Spinal cord (tissue), 10 donors: ENCODE measurements around the gene CLMN. TPM values are rescaled to one million over a fixed set of nuclear protein-coding genes. Genes with fewer than 3 reads are reported as not detected.
A peak's percentile ranks its signal among the peaks of the same experiment; 100 is the strongest.
"Not testable (repeated sequence)": the region's sequence is repeated elsewhere in the genome, so short reads cannot be mapped to it uniquely, and the experiment has no call there.

ENCODE experiments used
- DNase-seq, 6 donors: peaks; one replicate each; pipeline versions ENCODE4 v3.0.0 to v3.0.0-alpha.2; 2013 to 2015; ENCODE audit warnings: low spot score in 6 of 6, low read depth in 4 of 6
- H3K27ac ChIP-seq: one replicate; pipeline ENCODE4 v1.5.1; 2013; ENCODE audit warnings: low read depth, low read length, control low read depth
- H3K27me3 ChIP-seq: one replicate; pipeline ENCODE4 v1.6.1; 2013; ENCODE audit warnings: low read length; ENCODE audit not compliant: control insufficient read depth, insufficient read depth
- H3K36me3 ChIP-seq: one replicate; pipeline ENCODE4 v1.6.1; 2013; ENCODE audit warnings: low read length; ENCODE audit not compliant: control insufficient read depth, insufficient read depth
- H3K4me1 ChIP-seq: one replicate; pipeline ENCODE4 v1.6.1; 2013; ENCODE audit warnings: low read length; ENCODE audit not compliant: control insufficient read depth, insufficient read depth
- H3K4me3 ChIP-seq: one replicate; pipeline ENCODE4 v1.5.1; 2013; ENCODE audit warnings: low read depth, low read length, control low read depth
- H3K9me3 ChIP-seq: one replicate; pipeline ENCODE4 v1.6.1; 2013; ENCODE audit warnings: low read length; ENCODE audit not compliant: control insufficient read depth, insufficient read depth
- WGBS: methylation state at CpG from one replicate; pipeline ENCODE4 v1.1.5; 2013; ENCODE audit warnings: missing lambda C conversion rate; ENCODE audit not compliant: insufficient coverage; 5-methylcytosine and 5-hydroxymethylcytosine counted together
- polyA plus RNA-seq, 2 donors: library from polyadenylated mRNA; unstranded; fragments of 120-200 nt; gene quantifications; one replicate each; pipeline ENCODE4 v1.2.1, GENCODE V29; 2013; ENCODE audit not compliant: insufficient read length in 2 of 2
- total RNA-seq, 2 donors: library from RNA; depleted of rRNA in 1 of 2; stranded (reverse); fragments of 120-200 nt in 1 of 2; fragments of >200 nt in 1 of 2; gene quantifications; one replicate each; pipeline versions ENCODE4 v1.2.3 to v1.2.4, GENCODE V29; 2013 to 2014
- donor health status: healthy.

Gene CLMN
- total and polyA plus RNA-seq, 4 donors: 4.1 to 18.8 (median 8.6) TPM

DNA sequence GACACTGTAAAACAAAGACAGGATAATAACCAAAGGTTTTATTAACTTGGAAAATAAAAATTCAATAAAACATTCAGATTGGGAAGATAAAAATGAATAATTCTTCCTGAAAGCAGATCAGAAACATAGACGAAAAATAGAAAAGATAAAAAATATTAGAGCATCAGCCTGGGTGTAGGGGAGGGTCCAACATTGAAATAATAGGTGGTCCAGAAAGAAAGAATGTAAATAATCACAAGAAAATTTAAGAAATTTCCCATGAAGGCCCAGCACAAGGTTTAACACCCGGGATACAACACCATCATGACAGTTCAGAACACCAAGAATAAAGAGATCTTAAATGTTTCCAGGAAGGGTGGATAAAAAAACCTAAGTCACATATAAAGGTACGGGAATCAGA is 131.3 kb downstream of the CLMN start:
- WGBS: no CpG with 5 or more reads among the region's 3 CpGs

DNA sequence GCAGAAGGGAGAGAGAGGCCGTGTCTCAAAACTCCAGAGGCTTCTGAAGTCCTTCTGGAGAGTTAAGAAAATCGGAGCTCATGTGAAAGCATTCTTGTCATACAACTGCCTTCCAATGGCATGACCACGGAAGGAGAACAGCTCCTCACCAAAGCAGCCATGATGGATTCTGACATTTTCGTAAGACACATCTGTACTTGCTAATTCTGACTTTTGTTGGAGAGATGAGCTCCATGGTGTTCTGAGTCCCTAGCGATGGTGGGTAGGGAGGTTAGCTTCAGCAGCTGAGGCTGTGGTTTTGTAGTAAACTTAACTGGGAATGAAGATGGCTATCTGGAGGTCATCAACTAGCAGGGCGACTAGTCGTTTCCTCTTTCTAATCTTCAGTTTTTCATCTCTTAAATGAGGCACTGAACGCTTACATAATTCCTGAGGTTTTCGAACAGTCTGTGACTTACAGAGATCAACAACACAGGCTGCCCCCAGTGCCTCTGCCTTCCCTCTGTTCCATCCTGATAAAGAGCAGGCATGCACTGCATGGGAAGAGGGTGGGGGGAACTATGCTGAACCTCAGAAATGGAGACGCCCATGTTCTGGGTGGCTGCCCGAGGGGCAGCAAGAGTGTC is 133.8 kb downstream of the CLMN start:
- H3K27ac ChIP-seq: no peak overlapping the region
- 91% methylated on average over 6 of the region's 11 CpGs for WGBS
- H3K4me3 ChIP-seq: no peak overlapping the region
- H3K36me3 ChIP-seq: no peaks in the 10 kb centered on the region
- DNase-seq: no peak
- peaks cover 22% of the 10 kb centered on the region for H3K4me1 ChIP-seq
- H3K9me3 ChIP-seq: no peaks in the 10 kb centered on the region
- H3K27me3 ChIP-seq: no peaks in the 10 kb centered on the region

More for the DNA sequence above, 131.3 kb downstream of the CLMN start:
- Histone ChIP-seq H3K27ac (no peak overlapping the region), H3K4me1 (peaks cover 25% of the 10 kb centered on the region), H3K36me3 (peaks cover 2% of the 10 kb centered on the region), H3K4me3 (no peak overlapping the region), H3K27me3 (no peaks in the 10 kb centered on the region), H3K9me3 (no peaks in the 10 kb centered on the region)
- DNase-seq: no peak

DNA sequence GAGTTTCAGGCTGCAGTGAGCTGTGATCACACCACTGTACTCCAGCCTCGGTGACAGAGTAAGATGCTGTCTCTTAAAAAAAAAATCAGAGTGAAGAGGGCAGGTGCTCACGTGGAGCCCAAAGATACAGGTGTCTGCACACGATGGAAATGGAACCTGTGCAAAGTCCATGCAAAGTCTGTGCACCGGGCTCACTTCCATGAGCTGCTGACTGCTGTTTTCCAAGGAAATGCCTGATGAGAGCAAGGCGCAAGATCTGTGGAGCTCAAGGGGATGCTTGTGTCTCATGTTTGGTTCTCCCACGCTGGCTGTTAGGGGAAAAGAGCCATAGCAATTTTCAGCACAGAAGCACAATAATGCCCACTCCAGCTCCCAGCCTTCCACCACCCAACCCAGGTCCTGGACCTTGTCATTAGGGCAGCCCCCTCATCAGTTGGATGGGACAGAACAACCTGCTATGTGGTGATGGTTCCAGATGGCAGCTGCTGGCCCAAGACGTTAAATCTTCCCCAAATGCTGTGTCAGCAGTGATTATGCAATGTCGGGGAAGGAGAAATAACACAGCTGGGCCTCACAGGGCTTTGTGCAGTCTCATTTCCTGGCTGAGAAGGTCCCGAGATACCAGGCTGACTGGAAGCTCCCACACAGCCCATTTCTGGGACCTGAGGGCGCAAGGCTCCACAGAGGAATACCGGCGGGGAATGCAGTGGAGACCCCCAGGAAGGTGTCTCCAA is 134.5 kb downstream of the CLMN start:
- H3K4me1 ChIP-seq: peaks cover 16% of the 10 kb centered on the region
- no peak overlapping the region for H3K4me3 ChIP-seq
- no peaks in the 10 kb centered on the region for H3K36me3 ChIP-seq
- no peak overlapping the region for H3K27ac ChIP-seq
- DNase-seq: peak in 1 of 6 donors; percentile 23
- H3K9me3 ChIP-seq: no peaks in the 10 kb centered on the region
- H3K27me3 ChIP-seq: no peaks in the 10 kb centered on the region
- WGBS: 82% methylated on average over 10 of the region's 12 CpGs

DNA sequence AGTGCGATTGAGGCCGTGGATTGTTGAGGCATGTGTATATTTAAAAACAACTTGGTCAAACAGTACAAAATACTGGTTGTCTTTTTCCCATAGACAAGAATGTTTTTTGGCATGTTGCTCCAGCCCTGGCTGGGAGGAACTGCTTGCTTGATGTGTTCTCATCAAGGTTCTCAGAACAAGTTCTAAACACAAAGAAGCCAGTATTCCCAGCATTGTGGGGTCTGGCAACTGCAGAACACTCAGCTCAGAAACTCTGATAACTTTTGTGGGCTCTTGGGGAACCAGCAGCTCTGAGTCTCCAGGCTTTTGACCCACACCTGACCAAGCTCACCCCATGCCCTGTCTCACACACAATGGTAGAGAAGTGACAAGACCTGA is 135.3 kb downstream of the CLMN start:
- Histone ChIP-seq H3K27me3 (no peaks in the 10 kb centered on the region), H3K4me1 (peaks cover 13% of the 10 kb centered on the region), H3K4me3 (no peak overlapping the region), H3K36me3 (no peaks in the 10 kb centered on the region), H3K27ac (peak overlapping the region; percentile 17), H3K9me3 (no peaks in the 10 kb centered on the region)
- peak in 1 of 6 donors; percentile 50 for DNase-seq
- WGBS: no CpG with 5 or more reads among the region's 2 CpGs

DNA sequence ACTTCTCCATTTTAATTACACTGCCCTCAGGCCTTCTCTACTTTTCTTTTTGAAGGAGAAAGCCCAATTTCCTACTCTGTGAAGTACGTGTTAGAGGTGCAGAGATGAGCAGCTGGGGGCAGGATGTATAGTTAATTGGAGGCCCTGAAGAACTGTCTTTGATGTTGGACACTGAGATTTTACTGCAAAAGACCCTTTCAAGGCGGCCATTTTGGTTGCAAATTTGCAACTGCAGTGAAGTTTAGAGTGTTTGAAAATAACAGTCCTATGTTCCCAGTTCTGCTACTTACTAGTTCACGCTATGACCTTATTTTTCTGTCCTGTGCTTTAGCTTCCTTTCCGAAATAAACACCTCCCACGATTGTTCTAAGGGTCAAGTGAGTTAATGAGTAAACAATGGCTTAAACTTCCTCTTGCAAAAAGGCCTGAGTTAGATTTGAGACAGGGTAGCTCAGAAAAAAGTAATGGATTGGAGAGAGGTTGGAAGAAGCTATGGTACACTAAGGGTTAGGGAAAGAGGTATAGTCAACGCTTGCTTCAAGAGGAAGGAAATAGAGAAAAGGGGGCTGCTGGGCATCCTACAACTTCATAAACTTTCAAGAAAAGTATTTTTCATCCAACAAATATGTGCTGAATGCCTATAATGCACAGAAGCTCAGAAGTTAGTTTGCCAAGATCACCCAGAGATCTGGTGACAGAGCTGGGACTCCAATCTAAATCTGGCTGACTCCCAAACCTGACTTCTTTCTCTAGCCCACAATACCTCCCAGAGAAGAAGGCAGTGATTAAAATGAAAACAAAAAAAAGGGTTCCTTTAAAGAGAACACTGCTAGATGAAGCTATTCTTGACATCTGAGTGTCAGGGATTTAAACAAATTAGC is 135.9 kb downstream of the CLMN start:
- peaks cover 13% of the 10 kb centered on the region for H3K4me1 ChIP-seq
- WGBS: 100% methylated on average over 1 of the region's 6 CpGs
- H3K27ac ChIP-seq: peak overlapping the region; percentile 17
- no peaks in the 10 kb centered on the region for H3K27me3 ChIP-seq
- DNase-seq: peak in 1 of 6 donors; percentile 43
- no peak overlapping the region for H3K4me3 ChIP-seq
- no peaks in the 10 kb centered on the region for H3K9me3 ChIP-seq
- no peaks in the 10 kb centered on the region for H3K36me3 ChIP-seq

DNA sequence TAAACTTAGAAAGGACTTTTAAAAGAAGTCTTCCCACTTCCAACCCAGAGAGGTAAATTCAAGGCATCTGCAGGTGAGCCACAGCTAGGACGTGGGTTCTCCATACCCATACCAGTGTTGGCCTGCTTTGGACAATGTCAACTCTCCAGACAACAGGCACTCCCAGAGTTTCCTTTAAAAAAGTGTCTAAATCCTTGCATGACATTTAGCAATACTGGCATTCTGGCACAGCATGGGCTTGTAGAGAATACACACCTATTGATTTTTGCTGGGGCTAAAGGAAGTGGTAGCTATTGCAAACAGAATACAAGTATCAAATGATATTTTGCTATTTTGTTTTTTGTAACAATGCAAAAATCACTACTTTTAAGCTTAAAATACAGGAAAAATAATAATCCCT is 136.6 kb downstream of the CLMN start:
- H3K36me3 ChIP-seq: no peaks in the 10 kb centered on the region
- no peaks in the 10 kb centered on the region for H3K27me3 ChIP-seq
- 88% methylated on average over 1 of the region's 1 CpG for WGBS
- peaks cover 13% of the 10 kb centered on the region for H3K4me1 ChIP-seq
- no peak for DNase-seq
- H3K9me3 ChIP-seq: no peaks in the 10 kb centered on the region
- H3K27ac ChIP-seq: no peak overlapping the region
- no peak overlapping the region for H3K4me3 ChIP-seq

DNA sequence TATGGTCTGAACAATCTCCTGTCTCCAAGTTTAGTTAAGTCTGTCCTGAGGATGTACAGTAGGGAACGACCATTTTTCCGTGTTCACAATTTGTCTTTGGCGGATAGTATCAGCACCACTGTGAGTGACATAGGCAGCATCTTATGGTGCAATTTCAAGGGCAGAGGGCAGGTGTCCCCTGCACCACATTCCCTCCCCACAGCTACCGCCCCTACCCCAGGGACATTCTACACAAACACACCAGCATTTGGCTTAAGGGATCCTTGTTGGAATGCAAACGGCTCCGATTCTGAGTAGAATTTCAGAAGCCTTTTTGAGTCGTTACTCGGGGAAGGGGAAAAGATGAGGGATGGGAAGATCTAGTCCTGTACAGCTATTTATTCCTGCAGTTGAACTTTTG is 137.3 kb downstream of the CLMN start:
- Histone ChIP-seq H3K4me1 (peaks cover 13% of the 10 kb centered on the region), H3K27ac (no peak overlapping the region), H3K9me3 (no peaks in the 10 kb centered on the region), H3K27me3 (no peaks in the 10 kb centered on the region), H3K36me3 (no peaks in the 10 kb centered on the region), H3K4me3 (no peak overlapping the region)
- no peak for DNase-seq
- 93% methylated on average over 3 of the region's 8 CpGs for WGBS

DNA sequence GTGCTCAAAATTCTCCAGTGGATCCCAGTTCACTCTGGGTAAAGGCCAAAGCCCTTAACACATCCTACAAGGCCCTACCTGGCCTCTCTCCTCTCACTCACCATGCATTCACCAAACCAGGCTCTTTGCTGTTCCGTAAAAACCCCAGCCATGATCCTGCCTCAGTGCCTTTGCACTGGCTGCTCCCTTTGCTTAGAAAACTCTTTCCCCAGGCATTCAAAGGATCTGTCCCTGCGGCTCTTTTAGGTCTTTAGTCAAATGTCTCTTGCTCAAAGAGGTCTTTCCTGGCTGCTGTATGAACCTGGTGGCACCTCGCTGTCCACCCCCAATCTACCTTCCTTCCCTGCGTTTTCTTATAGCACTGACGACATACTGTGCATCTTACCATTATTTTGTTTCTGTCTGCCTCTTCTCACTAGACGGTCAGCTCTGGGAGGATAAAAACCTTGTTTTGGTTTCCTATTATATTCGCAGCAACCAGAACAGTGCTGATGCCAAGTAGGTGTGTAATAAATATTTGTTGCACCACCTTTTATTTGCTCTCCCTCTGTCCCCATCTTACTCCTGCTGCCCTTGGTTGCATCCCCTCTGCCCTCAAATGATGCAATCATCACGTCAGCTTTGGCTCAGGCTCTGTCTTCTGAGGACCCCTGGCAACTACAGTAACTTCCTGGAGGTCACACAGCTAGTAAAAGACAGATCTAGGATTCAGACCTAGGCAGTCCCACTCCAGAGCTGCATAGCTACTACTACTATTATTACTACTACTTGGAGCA is 138.6 kb downstream of the CLMN start:
- Histone ChIP-seq H3K36me3 (no peaks in the 10 kb centered on the region), H3K4me3 (no peak overlapping the region), H3K9me3 (no peaks in the 10 kb centered on the region), H3K27ac (no peak overlapping the region), H3K27me3 (no peaks in the 10 kb centered on the region), H3K4me1 (peaks cover 13% of the 10 kb centered on the region)
- WGBS: 88% methylated on average over 6 of the region's 8 CpGs
- no peak for DNase-seq

DNA sequence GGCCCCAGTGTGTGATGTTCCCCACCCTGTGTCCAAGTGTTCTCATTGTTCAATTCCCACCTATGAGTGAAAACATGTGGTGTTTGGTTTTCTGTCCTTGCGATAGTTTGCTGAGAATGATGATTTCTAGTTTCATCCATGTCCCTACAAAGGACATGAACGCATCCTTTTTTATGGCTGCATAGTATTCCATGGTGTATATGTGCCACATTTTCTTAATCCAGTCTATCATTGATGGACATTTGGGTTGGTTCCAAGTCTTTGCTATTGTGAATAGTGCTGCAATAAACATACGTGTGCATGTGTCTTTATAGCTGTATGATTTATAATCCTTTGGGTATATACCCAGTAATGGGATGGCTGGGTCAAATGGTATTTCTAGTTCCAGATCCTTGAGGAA is 144.0 kb downstream of the CLMN start:
- WGBS: no CpG with 5 or more reads among the region's 3 CpGs
- not testable (repeated sequence) for DNase-seq, H3K4me1 ChIP-seq

More for the DNA sequence above, 144.0 kb downstream of the CLMN start:
- H3K36me3 ChIP-seq, H3K4me3 ChIP-seq, H3K27ac ChIP-seq, H3K27me3 ChIP-seq, H3K9me3 ChIP-seq: not testable (repeated sequence)
